Vagina (tissue), 2 donors: Measurements from ENCODE around the gene SLC66A1.

Source experiments
- CTCF ChIP-seq, 3 experiments: fragments of 450-650 bp in 2 of 3; fragments of 200-600 bp in 1 of 3; sonication (generic) in 1 of 3; IDR thresholded peaks; one replicate each; pipeline ENCODE4 v1.5.1; 2017 to 2019; ENCODE audit warnings: antibody characterized with exemption in 3 of 3, mild to moderate bottlenecking in 2 of 3, moderate library complexity in 2 of 3
- POLR2A ChIP-seq, 2 donors: fragments of 450-650 bp; IDR thresholded peaks; one replicate each; pipeline ENCODE4 v1.6.1; 2017; ENCODE audit warnings: antibody characterized with exemption in 2 of 2, mild to moderate bottlenecking in 2 of 2, moderate library complexity in 2 of 2
- POLR2AphosphoS5 ChIP-seq, 2 donors: sonication (generic); formaldehyde crosslinking; IDR thresholded peaks; one replicate each; pipeline ENCODE4 v1.9.0; 2017; ENCODE audit warnings: antibody characterized with exemption in 2 of 2, mild to moderate bottlenecking in 2 of 2, low read depth in 1 of 2; ENCODE audit not compliant: insufficient read depth in 1 of 2

GRCh38 chr1:19369396-19370090, 57.4 kb downstream of the SLC66A1 start:
- no peak for TF ChIP-seq CTCF (IDR thresholded peaks at IDR 0.05)
- TF ChIP-seq POLR2A (IDR thresholded peaks at IDR 0.05), result no peak
- TF ChIP-seq POLR2AphosphoS5 (IDR thresholded peaks at IDR 0.05; ENCODE audit: insufficient read depth in 1 of 2, low read depth in 1 of 2), result no peak
